MM.1S (cell line): ENCODE results near the gene PAH.

Experiments used
- EZH2 ChIP-seq: fragments of 300-600 bp; sonication (generic); optimal IDR thresholded peaks from 2 replicates; pipeline ENCODE3; 2017; ENCODE audit warnings: low read depth, mild to moderate bottlenecking, antibody characterized with exemption, low read length, mixed read lengths
- TF ChIP-seq, protein P1 (sequence below): fragments of 300-600 bp; sonication (generic); IDR thresholded peaks from 2 replicates; pipeline ENCODE4 v1.5.1; 2016; ENCODE audit warnings: antibody characterized with exemption, low read length, mixed read lengths

DNA sequence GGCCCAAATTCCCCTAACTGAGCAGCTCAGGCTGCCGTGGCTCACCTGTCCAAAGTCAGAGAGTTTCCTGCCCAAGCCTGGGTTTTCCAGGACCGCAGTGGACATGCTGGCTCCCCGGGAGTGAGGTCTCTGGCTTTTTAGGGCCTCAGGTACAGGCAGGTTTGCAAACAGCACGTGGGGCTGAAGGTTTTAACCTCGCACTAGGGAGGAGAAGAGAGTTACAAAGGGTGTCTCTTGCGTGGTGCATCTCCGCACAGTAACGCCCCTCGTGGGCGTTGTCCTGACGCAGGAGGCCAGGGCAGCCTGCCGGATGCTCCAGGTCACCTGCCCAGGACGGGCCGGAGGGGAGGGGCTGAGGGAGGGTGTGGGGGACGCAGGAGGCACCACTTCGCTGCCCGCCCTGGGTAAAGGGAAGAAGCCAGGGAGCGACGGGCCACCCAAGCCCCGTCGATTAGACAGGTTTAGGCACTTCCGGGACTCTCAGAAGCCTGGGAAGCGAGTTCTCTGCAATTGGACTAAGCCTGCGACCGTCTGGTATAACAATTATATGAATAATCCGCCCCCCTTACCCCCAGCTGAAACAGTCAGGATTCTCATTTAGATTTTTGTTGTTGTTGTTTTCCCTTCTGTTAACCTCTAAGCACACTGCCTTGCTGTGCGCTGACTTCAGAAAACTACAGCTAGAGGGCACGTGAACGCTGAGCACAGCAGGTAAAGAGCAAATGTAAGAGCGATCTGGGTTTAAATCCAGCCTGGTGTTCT lies at the start of gene PAH:
- TF ChIP-seq, protein P1, sequence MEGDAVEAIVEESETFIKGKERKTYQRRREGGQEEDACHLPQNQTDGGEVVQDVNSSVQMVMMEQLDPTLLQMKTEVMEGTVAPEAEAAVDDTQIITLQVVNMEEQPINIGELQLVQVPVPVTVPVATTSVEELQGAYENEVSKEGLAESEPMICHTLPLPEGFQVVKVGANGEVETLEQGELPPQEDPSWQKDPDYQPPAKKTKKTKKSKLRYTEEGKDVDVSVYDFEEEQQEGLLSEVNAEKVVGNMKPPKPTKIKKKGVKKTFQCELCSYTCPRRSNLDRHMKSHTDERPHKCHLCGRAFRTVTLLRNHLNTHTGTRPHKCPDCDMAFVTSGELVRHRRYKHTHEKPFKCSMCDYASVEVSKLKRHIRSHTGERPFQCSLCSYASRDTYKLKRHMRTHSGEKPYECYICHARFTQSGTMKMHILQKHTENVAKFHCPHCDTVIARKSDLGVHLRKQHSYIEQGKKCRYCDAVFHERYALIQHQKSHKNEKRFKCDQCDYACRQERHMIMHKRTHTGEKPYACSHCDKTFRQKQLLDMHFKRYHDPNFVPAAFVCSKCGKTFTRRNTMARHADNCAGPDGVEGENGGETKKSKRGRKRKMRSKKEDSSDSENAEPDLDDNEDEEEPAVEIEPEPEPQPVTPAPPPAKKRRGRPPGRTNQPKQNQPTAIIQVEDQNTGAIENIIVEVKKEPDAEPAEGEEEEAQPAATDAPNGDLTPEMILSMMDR, result 0 out of 2 replicates have a peak, but pooled peaks have one; percentile 5
- no peak for TF ChIP-seq EZH2
